Measurements from ENCODE around the gene MSANTD2.

DNA sequence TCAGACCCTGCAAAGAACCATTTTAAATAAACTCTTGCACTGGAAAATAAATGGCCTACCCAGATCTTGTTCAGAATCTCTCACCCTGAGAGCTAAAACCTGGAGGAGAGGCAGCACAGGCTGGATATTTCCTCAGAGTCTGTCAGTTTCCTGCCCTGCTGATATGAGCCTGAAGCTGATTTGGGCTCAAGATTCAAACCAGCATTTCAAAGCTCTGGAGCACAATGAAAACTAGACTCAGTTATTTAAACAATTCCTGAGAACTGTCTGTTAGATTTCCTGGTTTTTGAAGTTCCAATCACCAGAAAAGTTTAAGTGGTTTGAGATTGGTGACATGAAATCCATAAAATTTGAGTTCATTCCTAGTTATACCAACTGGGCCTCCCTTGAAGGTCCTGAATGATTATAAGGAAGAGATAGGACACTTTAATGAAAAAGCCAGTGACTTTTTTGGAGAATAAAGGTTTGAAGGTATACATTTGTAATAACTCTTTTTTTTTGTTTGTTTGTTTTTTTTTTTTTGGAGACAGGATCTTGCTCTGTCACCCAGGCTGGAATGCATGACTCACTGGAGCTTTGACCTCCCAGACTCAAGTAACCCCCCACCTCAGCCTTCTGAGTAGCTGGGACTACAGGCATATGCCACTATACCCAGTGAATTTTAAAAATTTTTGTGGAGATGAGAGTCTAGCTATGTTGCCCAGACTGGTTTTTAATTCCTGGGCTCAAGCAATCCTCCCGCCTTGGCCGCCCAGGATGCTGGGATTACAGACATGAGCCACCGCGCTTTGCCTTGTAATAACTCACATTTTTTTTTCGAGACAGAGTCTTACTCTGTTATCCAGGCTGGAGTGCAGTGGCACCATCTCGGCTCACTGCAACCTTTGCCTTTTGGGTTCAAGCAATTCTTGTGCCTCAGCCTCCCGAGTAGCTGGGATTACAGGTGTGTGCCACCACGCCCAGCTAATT, 30.1 kb downstream of the MSANTD2 start:
- TF ChIP-seq, protein P1, sequence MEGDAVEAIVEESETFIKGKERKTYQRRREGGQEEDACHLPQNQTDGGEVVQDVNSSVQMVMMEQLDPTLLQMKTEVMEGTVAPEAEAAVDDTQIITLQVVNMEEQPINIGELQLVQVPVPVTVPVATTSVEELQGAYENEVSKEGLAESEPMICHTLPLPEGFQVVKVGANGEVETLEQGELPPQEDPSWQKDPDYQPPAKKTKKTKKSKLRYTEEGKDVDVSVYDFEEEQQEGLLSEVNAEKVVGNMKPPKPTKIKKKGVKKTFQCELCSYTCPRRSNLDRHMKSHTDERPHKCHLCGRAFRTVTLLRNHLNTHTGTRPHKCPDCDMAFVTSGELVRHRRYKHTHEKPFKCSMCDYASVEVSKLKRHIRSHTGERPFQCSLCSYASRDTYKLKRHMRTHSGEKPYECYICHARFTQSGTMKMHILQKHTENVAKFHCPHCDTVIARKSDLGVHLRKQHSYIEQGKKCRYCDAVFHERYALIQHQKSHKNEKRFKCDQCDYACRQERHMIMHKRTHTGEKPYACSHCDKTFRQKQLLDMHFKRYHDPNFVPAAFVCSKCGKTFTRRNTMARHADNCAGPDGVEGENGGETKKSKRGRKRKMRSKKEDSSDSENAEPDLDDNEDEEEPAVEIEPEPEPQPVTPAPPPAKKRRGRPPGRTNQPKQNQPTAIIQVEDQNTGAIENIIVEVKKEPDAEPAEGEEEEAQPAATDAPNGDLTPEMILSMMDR (IDR thresholded peaks at IDR 0.05): no peak
- TF ChIP-seq POLR2A (IDR thresholded peaks at IDR 0.05) (no peak), POLR2AphosphoS5 (IDR thresholded peaks at IDR 0.05; ENCODE audit: insufficient read depth in 1 of 2, low read depth in 1 of 2) (no peak)
